Subcutaneous adipose tissue (tissue), 4 donors: ENCODE results near the gene LIF. TPM values are rescaled to one million over a fixed set of nuclear protein-coding genes. Genes with fewer than 3 reads are reported as not detected.

Experiments used
- total RNA-seq, 4 donors: library from RNA; depleted of rRNA; stranded (reverse); fragments of >200 nt; gene quantifications; one replicate each; pipeline ENCODE4 v1.1.0, GENCODE V29; 2016
- TF ChIP-seq, protein P1 (sequence below): fragments of 450-650 bp; IDR thresholded peaks from one replicate; pipeline ENCODE4 v1.5.1; 2016; ENCODE audit warnings: low read depth, mild to moderate bottlenecking, control low read depth, antibody characterized with exemption, moderate library complexity

LIF gene
- total RNA-seq, 4 donors from 2014 or later = 0.82 to 0.88 TPM; not detected in 2

DNA sequence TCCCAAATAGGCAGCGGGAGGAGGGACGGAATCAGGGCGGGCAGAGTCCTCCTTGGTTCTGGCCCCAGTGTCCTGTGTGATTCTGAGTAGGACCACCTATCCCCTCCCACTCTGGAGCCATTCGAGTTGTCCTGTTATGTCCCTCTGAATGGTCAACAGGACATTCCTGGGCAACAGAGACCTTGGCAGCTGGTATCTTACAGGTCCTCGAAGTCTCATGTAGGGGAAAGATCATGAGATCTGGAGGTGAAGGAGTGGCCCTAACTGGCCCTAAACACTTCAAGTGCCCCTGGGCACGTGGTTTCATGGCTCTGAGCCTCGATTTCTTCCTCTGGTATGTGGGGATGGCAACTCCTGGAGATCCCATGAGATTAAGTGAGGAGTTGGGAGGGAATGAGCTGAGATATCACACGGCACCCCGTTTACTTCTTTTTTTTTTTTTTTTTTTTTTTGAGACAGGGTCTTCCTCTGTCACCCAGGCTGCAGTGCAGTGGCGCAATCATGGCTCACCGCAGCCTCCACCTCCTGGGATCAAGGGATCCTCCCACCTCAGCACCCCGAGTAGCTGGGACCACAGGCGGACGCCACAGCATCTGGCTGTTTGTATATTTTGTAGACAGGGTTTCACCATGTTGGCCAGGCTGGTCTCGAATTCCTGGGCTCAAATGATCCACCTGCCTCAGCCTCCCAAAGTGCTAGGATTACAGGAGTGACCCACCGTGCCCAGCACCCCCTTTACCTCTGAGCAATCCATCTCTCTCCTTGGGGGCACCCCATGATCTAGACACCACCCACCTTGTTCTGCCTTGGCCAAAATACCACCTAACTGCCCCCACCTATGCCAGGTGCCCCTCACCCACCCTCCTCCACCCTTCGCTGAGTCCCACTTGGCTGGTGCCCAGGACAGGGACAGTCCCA, 6.8 kb downstream of the LIF start:
- TF ChIP-seq, protein P1, sequence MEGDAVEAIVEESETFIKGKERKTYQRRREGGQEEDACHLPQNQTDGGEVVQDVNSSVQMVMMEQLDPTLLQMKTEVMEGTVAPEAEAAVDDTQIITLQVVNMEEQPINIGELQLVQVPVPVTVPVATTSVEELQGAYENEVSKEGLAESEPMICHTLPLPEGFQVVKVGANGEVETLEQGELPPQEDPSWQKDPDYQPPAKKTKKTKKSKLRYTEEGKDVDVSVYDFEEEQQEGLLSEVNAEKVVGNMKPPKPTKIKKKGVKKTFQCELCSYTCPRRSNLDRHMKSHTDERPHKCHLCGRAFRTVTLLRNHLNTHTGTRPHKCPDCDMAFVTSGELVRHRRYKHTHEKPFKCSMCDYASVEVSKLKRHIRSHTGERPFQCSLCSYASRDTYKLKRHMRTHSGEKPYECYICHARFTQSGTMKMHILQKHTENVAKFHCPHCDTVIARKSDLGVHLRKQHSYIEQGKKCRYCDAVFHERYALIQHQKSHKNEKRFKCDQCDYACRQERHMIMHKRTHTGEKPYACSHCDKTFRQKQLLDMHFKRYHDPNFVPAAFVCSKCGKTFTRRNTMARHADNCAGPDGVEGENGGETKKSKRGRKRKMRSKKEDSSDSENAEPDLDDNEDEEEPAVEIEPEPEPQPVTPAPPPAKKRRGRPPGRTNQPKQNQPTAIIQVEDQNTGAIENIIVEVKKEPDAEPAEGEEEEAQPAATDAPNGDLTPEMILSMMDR = no peak

DNA sequence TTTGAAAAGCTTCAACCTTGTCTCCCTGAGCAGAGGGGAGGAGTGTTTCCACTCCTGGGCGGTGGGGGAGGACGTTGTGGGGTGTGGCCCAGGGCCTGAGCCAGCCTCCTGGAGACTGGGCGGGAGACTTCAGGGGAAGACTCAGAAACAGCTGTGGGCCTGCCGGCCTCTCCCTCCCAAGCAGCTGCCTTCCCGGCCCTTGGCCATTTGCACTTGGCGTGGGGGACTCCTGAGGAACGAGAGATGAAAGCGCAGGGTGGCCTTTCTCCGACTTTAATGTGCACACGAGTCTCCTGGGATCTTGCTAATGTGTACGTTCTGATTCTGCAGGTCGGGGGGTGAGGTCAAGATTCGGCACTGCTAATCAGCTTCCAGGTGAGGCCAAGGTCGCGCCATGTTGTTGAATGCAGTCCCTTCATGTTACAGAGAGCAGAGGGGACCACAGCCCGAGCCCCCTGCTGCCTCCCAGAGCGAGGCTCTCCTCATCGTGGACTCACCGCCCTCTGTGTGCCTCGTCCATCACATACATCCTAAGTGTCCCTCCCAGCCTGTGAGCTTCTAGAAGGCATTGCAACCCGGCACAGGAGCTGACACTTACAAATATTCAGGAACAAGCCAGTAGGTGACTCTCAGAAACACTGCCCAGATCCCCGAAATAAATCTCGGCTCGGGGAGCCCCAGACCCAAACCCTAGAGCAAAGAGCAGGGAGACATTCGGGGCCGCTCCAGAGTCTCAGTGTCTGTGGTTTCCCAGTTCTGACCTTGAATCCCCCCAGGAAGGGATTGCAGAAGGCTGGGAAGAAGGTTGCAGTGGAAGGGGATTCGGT, 7.7 kb downstream of the LIF start:
- TF ChIP-seq, protein P1 = no peak

DNA sequence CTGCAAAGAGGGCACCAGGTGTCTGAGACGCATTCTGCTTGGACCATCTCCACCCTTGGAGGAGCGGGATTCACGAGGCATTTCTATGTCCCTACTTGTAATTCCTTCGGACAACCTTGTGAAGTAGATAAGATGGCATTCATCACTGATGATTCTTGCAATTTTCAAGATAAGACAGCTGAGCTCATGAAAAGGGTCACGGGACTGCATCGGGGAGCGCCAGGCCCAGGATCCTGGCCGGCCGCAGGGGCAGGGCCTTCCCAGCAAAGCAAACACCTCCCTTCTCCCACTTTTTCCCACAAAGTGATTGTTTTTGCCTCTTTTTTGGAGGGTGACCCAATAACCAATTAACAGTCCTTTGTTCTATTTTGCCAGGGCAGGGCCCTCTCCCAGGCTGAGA, 8.4 kb downstream of the LIF start:
- TF ChIP-seq, protein P1 = no peak

DNA sequence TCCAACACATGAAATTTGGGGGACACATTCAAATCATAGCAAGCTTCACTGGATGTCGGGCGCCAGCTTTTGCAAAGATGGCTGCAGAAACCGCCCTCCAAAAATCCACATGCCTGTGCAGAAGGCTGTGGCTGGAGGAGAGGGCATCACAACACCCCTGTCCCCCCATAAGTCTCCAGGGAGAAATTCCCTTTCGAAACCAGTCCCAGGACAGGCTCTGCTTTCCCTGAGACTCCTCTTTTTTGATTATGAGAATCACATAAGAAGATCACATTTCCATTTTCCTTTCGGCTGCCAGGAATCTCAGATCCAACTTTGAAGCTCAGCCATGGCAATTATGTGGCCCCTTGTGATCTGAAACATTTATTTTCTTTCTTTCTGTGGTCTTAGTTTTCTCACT, 9.7 kb downstream of the LIF start:
- TF ChIP-seq, protein P1 = no peak

DNA sequence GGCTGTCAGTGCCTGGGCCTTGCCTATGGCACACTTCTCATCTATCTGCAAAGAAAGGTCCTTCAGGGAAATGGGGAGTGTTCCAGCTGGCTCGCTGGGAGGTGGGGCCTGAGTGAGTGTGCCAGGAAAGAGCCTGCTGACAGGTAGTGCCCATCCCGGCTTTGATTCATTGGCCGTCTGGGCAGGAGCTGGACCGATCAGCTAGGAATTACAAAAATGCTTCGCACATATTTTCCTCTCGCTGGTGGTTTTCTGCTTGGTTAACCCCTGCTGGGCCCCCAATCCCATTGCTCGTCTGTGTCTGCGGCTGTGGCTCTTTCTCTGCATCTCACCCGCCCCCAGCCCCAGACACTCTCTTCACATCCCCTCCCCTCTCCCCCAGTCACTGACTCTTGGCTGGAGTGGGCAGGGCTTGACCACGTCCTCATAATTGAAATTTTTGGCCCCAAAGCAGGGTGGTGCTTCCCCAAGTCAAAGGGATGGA, 10.8 kb downstream of the LIF start:
- TF ChIP-seq, protein P1 = no peak

DNA sequence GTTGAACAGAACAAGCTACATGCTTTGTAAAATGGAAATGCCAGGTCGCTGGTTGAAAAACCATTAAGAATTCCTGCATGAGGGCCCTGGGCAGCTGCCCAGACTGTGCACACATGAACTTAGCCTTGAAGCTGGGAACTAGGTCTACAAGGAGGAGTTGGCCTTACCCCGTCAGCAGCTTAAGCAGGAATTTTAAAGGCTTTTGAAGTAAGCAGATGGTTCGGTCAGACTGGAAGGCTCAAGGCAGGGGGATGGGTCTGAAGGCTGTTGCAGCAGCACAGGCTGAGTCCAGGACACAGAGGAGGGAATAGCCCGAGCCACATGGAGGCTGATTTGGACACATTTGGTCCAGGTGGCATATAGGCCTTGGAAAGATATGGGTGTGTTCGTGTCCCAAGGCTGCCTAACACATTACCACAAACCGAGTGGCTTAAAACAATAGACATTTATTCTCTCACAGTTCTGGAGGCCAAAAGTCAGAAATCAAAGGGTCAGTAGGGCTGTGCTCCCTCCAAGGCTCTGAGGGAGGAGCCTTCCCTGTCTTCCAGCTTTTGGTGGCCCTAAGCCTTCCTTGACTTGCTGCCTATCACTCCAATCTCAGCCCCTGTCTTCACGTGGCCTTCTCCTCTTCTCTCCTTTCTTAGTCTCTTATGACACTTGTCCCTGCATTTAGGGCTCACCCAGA, 11.6 kb downstream of the LIF start:
- TF ChIP-seq, protein P1 = no peak

DNA sequence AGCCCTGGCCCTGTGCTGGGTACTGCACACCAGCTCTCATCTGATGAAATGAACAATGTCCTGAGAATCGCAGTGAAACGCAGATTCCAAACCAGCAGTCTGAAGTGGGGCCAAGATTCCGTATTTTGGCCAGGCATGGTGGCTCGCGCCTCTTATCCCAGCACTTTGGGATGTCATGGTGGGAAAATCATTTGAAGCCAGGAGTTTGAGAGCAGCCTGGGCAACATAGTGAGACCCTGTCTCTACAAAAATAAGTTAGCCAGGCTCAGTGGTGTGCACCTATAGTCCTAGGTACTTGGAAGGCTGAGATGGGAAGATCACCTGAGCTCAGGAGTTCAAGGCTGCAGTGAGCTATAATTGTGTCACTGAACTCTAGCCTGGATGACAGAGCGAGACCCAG, 13.0 kb downstream of the LIF start:
- TF ChIP-seq, protein P1 = no peak
